CD4-positive, alpha-beta T cell treated with Interleukin-10 for 1 hour (primary cell): Measurements from ENCODE around the gene TSGA10IP.
"Not testable (repeated sequence)": the region's sequence is repeated elsewhere in the genome, so short reads cannot be mapped to it uniquely, and the experiment has no call there.

ENCODE experiments used
- DNase-seq: peaks from one replicate; pipeline ENCODE4 v3.0.0-alpha.2; 2020

Gene TSGA10IP

DNA sequence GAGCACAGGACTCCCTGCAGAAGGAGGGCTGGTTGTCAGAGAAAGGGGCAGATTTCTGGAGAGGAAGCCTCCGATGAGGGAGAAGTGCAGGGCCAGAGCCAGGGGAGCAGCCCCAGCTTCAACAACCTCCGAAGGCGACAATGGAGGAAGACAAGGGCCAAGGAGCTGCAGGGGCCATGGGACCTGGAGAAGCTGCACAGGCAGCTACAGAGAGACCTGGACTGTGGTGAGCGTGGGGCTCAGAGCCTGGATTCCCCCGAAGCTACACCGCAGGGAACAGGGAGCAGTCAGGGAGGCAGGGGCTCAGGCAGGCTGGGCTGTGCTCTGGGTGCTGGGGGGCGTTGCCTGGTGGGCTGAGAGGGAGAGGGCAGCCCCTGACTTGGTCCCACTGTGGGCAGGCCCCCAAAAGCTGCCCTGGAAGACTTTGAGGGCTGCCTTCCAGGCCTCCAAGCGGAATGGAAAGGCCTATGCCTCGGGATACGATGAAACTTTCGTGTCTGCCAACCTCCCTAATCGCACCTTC is 2.4 kb downstream of the TSGA10IP start:
- no peak for DNase-seq

DNA sequence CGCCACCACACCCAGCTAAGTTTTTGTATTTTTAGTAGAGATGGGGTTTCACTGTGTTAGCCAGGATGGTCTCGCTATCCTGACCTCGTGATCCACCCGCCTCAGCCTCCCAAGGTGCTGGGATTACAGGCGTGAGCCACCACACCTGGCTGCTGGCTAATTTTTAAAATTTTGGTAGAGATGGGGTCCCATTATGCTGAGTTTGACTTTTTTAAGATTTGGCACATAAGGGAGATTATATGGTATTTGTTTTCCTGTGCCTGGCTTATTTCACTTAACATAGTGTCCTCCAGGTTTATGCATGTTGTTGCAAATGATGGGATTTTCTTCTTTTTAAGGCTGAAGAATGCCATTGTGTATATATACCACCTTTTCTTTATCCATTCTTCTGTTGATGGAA is 5.4 kb downstream of the TSGA10IP start:
- not testable (repeated sequence) for DNase-seq

DNA sequence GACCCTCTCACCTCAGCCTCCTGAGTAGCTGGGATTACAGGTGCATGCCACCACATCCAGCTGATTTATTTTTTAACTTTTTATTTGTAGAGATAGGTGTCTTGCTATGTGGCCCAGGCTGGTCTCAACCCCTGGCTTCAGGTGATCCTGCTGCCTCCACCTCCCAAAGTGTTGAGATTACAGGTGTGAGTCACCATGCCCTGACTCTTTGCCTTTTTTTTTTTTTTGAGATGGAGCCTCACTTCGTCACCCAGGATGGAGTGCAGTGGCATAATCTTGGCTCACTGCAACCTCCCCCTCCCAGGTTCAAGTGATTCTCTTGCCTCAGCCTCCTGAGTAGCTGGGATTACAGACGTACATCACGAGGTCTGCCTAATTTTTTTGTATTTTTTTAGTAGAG is 6.4 kb downstream of the TSGA10IP start:
- DNase-seq: not testable (repeated sequence)

DNA sequence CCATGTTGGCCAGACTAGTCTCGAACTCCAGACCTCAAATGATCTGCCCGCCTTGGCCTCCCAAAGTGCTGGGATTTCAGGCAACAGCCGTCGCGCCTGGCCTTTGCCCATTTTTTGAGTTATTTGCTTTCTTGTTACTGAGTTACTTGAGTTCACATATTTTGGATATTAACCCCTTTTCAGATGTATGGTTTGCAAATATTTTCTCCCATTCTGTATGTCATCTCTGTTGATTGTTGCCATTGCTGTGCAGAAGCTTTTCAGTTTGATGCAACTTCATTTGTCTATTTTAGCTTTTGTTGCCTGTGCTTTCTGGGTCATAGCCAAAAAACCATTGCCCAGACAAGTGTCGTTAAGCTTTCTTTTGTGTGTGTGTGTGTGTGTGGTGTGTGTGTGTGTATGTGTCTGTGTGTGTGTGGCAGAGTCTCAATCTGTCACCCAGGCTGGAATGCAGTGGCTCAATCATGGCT is 6.8 kb downstream of the TSGA10IP start:
- DNase-seq: no peak

DNA sequence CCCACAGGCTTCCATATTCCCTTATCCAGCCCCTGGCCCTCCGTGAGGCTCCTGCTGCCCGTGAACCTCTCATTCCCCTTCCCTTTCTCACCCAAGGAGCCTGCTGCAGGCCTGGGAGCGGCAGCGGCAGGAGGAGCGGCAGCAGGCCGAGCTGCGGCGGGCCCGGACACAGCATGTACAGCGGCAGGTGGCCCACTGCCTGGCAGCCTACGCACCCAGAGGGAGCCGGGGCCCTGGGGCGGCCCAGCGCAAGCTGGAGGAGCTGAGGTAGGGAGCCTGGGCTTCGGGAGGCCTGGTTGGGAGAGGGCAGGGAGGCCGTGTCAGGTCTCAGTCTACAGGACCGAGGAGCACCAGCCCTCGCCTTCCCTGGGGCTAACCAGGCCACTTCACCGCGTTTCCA is 8.2 kb downstream of the TSGA10IP start:
- no peak for DNase-seq

DNA sequence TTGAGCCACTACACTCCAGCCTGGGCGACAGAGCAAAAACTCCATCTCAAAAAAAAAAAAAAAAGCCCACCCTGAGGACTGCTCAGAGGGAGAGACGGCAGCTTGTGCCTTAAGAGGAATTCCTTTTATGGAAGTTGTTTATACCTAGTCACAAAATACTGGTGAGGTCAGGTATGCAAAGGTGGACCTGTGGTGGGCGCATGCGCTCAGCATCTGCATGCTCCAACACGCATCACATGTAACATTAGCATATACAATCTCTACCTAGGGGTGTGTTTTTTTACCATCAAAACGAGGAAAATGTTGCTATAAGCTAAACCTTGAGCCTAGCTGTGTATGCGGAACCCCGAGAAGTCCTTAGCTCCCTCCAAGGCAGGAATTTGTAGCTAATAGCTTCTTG is 9.5 kb downstream of the TSGA10IP start:
- DNase-seq: no peak

DNA sequence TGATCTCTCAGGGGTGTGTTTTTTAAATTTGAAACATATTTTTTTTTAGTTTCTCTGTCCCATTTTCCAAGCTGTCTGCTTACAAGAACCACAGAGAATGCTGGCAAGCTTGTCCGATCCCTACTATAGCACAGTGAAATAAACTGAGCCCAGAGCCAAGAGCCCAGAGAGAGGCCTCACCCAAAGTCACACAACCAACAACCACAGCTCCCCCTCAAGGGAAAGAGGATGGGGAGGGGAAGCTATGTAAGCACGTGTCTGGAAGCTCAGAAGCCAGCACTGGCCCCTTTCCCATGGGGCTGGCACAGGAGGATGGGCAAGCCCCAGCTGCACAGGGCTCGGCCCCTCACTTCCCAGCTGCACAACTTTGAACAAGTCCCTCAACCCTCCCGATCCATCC is 13.0 kb downstream of the TSGA10IP start:
- no peak for DNase-seq

DNA sequence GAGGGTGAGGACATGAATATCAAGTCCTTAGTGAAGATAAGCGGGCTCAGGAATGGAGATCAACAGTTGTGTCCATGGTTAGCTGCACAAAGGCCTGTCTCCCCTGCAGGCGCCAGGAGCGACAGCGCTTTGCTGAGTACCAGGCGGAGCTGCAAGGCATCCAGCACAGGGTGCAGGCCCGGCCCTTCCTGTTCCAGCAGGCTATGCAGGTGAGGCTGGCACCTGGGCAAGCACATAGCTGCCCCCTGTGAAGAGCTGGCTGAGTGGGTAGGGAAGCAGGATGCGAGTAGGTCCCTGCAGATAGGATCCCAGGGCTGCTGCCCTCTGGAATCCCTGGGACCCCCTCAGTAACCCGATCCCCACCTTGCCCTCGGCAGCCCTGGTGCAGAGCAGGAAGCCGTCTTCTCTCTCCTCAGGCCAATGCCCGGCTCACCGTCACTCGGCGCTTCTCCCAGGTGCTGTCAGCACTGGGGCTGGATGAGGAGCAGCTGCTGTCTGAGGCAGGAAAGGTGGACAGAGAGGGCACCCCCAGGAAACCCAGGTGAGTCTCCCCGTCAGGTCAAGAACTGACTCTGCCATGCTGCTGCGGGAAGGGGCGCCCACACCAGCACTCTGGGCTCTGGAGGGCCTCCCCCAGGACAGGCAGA is 13.6 kb downstream of the TSGA10IP start:
- DNase-seq: no peak

DNA sequence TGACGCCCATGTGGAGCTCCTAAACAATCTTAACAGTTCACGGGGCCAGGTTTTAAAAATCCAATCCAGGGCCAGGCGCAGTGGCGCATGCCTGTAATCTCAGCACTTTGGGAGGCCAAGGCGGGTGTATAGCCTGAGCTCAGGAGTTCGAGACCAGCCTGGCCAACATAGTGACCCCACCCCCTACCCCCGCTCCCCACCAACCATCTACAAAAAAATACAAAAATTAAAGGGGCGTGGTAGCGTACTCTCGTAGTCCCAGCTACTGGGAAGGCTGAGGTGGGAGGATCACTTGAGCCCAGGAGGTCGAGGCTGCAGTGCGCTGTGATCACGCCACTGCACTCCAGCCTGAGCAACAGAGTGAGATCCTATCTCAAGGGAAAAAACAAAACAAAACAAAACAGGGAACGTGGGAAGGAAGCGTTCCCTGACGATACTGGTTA is 15.6 kb downstream of the TSGA10IP start:
- DNase-seq: no peak

DNA sequence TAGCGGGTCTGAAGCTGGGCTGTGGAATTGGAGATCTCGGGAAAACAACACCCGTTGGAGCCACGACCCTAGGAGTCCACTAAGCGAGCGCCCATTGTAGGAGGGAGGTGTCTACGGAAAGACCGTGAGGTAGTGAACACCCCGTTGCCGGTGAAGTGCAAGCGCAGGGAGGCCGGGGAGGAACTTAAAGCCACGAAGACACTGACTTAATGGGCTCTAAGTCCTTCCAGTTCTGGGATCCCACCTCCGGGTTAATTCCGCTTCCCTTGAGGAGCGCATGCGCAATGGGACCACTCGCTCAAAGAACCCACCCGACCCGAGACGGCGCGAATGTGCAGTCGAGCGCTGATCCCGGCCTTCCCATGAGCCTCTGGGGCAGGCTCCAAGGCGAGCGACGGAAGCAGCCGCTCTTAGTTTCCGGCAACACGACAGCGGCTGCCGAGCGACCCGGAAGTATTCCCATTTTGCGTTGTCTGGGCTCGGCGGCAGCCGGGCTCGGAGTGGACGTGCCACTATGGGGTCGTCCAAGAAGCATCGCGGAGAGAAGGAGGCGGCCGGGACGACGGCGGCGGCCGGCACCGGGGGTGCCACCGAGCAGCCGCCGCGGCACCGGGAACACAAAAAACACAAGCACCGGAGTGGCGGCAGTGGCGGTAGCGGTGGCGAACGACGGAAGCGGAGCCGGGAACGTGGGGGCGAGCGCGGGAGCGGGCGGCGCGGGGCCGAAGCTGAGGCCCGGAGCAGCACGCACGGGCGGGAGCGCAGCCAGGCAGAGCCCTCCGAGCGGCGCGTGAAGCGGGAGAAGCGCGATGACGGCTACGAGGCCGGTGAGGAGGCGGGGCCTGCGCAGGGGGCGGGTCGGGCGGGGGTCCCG is 16.2 kb downstream of the TSGA10IP start, which contains the start of gene SART1:
Gene SART1 (plus strand): TSS at position 468 of the 874 bp plus-strand sequence. CDS start 47 bp downstream, at position 515.
- peak; percentile 98 for DNase-seq

DNA sequence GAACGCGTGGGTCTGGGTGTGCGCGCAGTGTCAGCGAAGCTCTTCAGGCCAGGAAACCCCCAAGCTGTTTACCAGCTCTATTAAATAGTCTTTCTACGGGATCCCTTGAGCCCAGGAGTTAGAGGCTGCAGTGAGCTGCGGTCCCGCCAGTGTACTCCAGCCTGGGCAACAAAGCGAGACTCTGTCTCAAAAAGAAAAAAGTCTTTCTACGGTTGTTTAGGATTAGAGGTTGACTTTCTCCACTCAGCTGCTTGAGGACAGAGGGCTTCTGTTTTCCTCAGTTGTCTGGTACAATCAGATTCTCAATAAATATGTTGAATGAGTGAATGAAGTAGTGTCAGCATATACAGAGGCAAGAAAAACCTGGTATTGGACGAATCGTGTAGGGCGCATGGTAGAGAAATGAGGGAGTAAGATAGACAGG is 16.9 kb downstream of the TSGA10IP start:
- DNase-seq: peak; percentile 66

DNA sequence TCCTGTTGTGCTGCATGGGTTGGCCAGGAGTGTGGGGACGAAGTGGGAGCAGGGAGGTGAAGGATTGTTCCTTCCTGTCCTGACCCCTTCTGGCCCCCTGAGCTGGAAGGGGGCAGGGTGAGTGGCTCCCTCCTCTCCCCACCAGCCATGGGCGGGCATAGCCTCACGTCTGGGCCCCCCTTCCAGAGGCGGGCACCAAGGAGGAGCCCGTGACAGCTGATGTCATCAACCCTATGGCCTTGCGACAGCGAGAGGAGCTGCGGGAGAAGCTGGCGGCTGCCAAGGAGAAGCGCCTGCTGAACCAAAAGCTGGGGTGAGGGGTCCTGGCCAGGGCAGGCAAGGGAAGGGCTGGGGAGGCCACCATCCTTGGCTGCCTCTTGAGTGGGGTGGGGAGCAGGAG is 19.6 kb downstream of the TSGA10IP start:
- no peak for DNase-seq

DNA sequence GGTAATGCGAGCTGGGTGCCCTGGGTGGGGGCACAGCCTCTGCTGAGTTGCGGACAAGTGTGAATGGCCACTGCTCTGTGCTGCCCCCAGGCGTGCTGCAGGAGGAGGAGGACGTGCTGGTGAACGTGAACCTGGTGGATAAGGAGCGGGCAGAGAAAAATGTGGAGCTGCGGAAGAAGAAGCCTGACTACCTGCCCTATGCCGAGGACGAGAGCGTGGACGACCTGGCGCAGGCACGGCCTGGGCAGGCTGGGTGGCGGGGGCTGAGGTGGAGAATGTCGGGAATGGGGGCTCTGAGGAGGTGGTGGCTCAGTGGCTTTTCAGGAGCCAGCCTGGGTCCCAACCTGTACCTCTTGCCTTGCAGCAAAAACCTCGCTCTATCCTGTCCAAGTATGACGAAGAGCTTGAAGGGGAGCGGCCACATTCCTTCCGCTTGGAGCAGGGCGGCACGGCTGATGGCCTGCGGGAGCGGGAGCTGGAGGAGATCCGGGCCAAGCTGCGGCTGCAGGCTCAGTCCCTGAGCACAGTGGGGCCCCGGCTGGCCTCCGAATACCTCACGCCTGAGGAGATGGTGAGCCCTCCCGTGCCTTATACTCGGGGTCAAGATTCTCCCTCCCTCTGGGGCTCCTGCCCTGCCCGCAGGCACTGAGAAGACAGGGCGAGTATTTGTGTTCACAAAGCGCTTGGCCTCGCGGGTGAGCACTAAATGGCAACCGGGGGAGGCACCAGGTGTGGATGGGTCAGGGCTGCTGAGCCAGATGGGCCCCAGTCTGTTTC is 20.9 kb downstream of the TSGA10IP start:
- no peak for DNase-seq

DNA sequence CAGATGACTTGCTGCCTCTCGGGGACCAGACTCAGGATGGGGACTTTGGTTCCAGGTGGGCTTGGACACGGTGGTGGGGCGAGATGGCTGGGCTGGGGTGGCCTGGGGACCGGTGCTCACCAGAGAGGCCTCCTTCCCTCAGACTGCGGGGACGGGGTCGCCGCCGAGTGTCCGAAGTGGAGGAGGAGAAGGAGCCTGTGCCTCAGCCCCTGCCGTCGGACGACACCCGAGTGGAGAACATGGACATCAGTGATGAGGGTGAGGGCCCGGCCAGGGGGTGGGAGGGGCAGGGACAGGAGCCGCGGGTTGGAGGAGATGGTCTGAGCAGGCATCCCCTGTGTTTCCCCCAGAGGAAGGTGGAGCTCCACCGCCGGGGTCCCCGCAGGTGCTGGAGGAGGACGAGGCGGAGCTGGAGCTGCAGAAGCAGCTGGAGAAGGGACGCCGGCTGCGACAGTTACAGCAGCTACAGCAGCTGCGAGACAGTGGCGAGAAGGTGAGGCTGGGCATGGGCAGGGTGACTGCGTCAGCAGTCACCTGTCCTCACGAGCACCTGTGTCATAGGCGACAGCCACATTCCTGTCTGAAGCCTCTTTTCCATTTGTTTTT is 22.2 kb downstream of the TSGA10IP start:
- no peak for DNase-seq

DNA sequence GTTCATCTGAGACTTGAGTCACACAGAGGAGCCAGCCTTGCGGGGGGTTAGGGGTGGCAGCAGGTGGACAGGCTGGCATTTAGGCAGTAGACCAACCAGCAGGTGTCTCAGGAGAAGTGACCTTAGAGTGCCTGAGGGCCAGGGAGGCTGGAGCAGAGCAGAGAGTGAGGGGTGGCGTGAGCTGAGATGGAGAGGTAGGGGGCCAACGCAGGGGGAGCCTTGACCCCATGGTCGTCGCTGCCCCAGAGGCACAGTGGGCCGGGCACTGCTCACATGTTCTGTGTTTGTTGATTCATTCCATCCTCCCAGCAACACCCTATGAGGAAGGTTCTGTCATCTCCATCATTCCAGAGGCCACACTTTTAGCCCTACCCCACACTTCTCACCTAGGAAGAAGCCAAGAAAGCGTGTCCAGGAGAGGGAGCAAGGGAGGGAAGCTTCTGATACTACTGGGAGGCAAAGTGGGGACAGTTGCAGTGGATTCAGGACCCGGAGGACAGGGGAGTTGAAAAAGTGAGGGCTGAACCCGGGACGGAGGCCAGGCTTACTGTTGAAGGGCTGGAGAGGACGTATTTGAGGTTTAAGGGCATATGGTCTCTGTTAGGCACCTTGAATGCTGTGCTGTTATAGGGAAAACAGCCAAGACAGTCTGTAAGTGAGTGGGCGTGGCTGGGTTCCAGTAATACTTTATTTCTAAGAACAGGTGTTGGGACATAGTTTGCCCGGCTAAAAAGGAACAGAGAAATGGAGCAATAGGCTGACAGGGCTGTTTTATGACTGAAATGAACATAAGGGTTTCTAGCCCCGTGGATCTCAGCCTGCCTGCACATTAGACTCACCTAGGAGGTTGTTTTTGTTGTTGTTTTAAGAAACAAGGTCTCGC is 23.6 kb downstream of the TSGA10IP start:
- DNase-seq: no peak

DNA sequence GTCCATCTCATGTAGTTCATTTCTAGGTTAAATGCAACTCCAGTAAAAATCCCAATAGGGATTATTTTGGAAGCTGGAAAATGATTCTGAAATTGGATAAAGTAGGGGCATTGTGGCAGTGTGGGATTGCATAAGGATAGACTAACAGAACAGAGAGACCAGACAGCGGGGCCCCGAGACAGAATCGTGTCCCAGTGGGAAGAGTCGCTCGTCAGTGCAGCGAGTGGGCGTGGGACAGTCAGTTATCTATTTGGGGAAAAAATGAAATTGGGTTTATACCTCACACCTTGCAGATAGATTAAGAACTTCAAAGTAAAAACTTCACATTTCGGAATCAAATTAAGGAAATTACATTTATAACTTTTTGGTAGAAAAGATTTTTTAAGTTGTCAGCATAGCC is 26.8 kb downstream of the TSGA10IP start:
- no peak for DNase-seq

DNA sequence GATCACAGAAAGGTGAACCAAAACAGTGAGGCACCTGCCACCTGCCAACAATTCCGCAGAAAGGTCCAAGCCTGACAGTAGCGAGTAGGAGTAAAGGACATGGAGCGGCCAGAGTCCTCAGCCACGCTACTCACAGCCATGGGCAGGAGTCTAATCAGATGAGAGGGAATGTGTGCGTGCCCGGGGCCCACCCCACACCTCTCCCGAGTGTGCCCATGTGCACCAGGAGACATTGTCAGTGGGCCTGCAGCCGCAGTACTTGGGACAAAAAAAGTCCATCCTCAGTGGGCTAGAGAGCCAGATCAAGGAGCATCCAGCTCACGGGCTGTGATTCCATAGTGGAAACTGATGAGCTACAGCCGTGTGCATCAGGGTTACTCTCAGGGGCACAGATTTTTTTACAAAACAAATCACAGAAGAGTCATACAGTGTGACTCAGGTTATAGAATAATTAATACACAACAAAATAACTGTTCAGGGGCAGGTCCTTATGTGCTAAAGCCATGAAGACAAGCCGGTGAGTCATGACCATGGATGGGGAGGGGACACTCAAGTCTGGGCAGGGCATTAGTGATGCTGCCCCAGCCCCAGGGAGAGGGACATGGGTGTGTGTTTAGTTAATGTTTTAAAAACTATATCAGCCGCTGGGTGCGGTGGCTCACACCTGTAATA is 28.3 kb downstream of the TSGA10IP start:
- DNase-seq: no peak

DNA sequence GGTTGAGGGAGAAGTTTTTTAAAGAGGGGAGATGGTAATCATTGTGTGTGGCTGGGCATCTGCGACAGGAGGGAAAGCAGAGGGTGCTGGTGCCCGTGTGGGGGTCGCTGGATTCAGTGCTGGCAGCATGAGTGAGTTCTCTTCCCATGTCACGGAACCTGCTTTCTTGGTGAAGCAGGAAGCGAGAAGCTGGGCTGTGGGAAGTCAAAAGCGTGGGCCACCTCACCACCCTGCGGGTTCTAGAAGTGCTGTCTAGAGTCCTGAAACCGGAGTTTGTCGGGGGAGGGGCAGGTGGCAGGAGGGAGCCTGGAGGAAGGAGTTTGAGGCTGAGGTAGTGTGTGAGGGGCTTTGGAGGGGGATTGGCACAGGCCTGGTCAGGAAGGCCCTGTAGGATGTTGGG is 30.5 kb downstream of the TSGA10IP start:
- no peak for DNase-seq

DNA sequence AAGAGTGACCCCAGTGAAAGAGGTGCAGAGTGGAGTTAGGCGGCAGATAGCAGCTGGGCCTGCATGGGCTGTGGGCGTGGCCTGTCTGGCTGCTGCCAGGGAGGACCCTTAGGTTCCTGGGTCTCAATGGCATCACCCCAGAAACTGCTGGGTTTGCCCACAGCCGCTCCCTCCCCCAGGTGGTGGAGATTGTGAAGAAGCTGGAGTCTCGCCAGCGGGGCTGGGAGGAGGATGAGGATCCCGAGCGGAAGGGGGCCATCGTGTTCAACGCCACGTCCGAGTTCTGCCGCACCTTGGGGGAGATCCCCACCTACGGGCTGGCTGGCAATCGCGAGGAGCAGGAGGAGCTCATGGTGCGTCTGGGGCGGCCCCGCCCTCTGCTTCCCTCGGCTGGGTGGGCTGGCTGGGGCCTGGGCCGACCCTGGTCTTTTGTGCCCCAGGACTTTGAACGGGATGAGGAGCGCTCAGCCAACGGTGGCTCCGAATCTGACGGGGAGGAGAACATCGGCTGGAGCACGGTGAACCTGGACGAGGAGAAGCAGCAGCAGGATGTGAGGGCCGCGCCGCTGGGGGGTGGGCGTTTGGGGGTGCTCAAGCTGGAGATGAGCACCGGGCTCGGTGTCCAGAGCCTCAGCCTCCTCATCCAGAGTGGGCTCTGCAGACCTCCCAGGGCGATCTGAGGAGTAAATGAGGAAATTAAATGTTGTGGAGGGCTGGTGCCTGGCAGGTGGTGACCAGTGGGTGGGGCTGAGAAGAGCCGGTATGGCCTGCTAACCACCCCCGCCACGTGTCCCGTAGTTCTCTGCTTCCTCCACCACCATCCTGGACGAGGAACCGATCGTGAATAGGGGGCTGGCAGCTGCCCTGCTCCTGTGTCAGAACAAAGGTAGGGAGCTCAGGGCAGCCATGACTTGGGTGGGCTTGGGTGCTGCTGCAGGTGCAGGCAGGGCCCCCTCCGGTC is 31.2 kb downstream of the TSGA10IP start:
- DNase-seq: no peak
